A549 (cell line): ENCODE measurements around the gene GALNT18. TPM values are rescaled to one million over a fixed set of nuclear protein-coding genes. Genes with fewer than 3 reads are reported as not detected.

Source experiments
- ATAC-seq, 2 experiments: fragments of 200-7000 bp in 1 of 2; fragments of >200 bp in 1 of 2; cut with Nextera tagmentation in 1 of 2; cut with Tn5 transposase in 1 of 2; 3 replicates each; pipeline versions ENCODE4 v1.8.0 to v1.9.1; 2018 to 2020; ENCODE audit warnings: mild to moderate bottlenecking in 1 of 2, moderate library complexity in 1 of 2
- CTCF ChIA-PET: fragments of 300-600 bp; sonication (Branson Sonifier 250); formaldehyde crosslinking; extraction: SDS; loops from one replicate; lab custom pipeline; 2021; ENCODE audit warnings: antibody characterized with exemption, inconsistent platforms; lab: Yijun Ruan, JAX
- POLR2A ChIA-PET: fragments of 350-600 bp; formaldehyde crosslinking; extraction: SDS; loops from one replicate; lab custom pipeline; 2021; ENCODE audit warnings: antibody characterized with exemption, inconsistent platforms; lab: Yijun Ruan, JAX
- DNase-seq, 2 experiments: peaks; one replicate each; pipeline versions ENCODE4 v3.0.0 to v3.0.0-alpha.2; 2011 to 2016; ENCODE audit warnings: low read depth in 1 of 2, low spot score in 1 of 2
- FAIRE-seq: peaks from 2 replicates; lab custom pipeline; 2011; peaks lifted over from hg19 to GRCh38; lab: Jason Lieb, UNC
- H3K27ac ChIP-seq, 2 experiments: fragments of >200 bp; sonication (Bioruptor Twin); formaldehyde crosslinking; 3 replicates each; pipeline ENCODE4 v1.5.1; 2016 to 2017
- H3K4me1 ChIP-seq: fragments of >200 bp; sonication (Bioruptor Twin); formaldehyde crosslinking; 3 replicates; pipeline ENCODE4 v1.6.1; 2016
- H3K4me2 ChIP-seq: fragments of >200 bp; sonication (Bioruptor Twin); formaldehyde crosslinking; 3 replicates; pipeline ENCODE4 v1.6.1; 2016
- H3K4me3 ChIP-seq: fragments of >200 bp; sonication (Bioruptor Twin); formaldehyde crosslinking; 3 replicates; pipeline ENCODE4 v1.5.1; 2016
- H3K9me3 ChIP-seq: fragments of >200 bp; sonication (Bioruptor Twin); formaldehyde crosslinking; 3 replicates; pipeline ENCODE4 v1.6.1; 2016
- BCL3 ChIP-seq: fragments of >200 bp; sonication (Bioruptor Twin); formaldehyde crosslinking; IDR thresholded peaks from 3 replicates; pipeline ENCODE4 v1.6.1; 2016
- CBX2 ChIP-seq: fragments of 200-600 bp; sonication (generic); IDR thresholded peaks from 2 replicates; pipeline ENCODE4 v1.6.1; 2016; ENCODE audit warnings: low read depth, mild to moderate bottlenecking, borderline replicate concordance
- CBX8 ChIP-seq: fragments of 200-600 bp; sonication (generic); IDR thresholded peaks from 2 replicates; pipeline ENCODE4 v1.6.1; 2016
- CHD2 ChIP-seq: fragments of 150-350 bp; IDR thresholded peaks from 2 replicates; pipeline ENCODE4 v1.6.1; 2014; ENCODE audit warnings: low read length; ENCODE audit not compliant: partially characterized antibody
- CHD4 ChIP-seq: fragments of 200-600 bp; sonication (generic); IDR thresholded peaks from 2 replicates; pipeline ENCODE4 v1.6.1; 2016; ENCODE audit warnings: antibody characterized with exemption, mild to moderate bottlenecking, borderline replicate concordance
- EHF ChIP-seq: fragments of 250-450 bp; sonication (Bioruptor Pico); IDR thresholded peaks from 2 replicates; pipeline ENCODE4 v1.5.0; 2020; ENCODE audit warnings: mild to moderate bottlenecking
- EHMT2 ChIP-seq: fragments of 200-600 bp; sonication (generic); IDR thresholded peaks from 2 replicates; pipeline ENCODE4 v1.6.1; 2016; ENCODE audit warnings: antibody characterized with exemption, low read depth, mild to moderate bottlenecking, moderate library complexity
- FOSB ChIP-seq: fragments of 250-450 bp; sonication (Bioruptor Pico); IDR thresholded peaks from 2 replicates; pipeline ENCODE4 v1.5.0; 2020; ENCODE audit warnings: mild to moderate bottlenecking, moderate library complexity
- FOXS1 ChIP-seq: fragments of 250-450 bp; sonication (Bioruptor Pico); IDR thresholded peaks from 2 replicates; pipeline ENCODE4 v1.5.0; 2020; ENCODE audit warnings: mild to moderate bottlenecking, moderate library complexity
- HEYL ChIP-seq: fragments of 250-450 bp; sonication (Bioruptor Pico); IDR thresholded peaks from 2 replicates; pipeline ENCODE4 v1.8.0; 2021; ENCODE audit warnings: mild to moderate bottlenecking, moderate library complexity
- HOXA7 ChIP-seq: fragments of 250-450 bp; sonication (Bioruptor Pico); IDR thresholded peaks from 2 replicates; pipeline ENCODE4 v1.5.0; 2020; ENCODE audit warnings: mild to moderate bottlenecking, moderate library complexity
- HOXB13 ChIP-seq: fragments of 250-450 bp; sonication (Bioruptor Pico); IDR thresholded peaks from 2 replicates; pipeline ENCODE4 v1.5.0; 2020; ENCODE audit warnings: low read depth, mild to moderate bottlenecking, moderate library complexity
- HOXB5 ChIP-seq: fragments of 250-450 bp; sonication (Bioruptor Pico); IDR thresholded peaks from 2 replicates; pipeline ENCODE4 v1.5.0; 2020; ENCODE audit warnings: mild to moderate bottlenecking, moderate library complexity
- KDM1A ChIP-seq: fragments of 200-600 bp; sonication (generic); IDR thresholded peaks from 2 replicates; pipeline ENCODE4 v1.6.1; 2016; ENCODE audit warnings: low read depth, mild to moderate bottlenecking
- KDM5A ChIP-seq: fragments of 200-600 bp; sonication (generic); IDR thresholded peaks from 2 replicates; pipeline ENCODE4 v1.6.1; 2016; ENCODE audit warnings: antibody characterized with exemption, mild to moderate bottlenecking
- MAX ChIP-seq: IDR thresholded peaks from 2 replicates; pipeline ENCODE4 v1.6.1; 2012
- MYC ChIP-seq: IDR thresholded peaks from 2 replicates; pipeline ENCODE4 v1.6.1; 2012; ENCODE audit warnings: mild to moderate bottlenecking, inconsistent platforms, low read length, improper control_type of control experiment, borderline replicate concordance
- NR3C1 ChIP-seq: fragments of >200 bp; sonication (Bioruptor Twin); formaldehyde crosslinking; IDR thresholded peaks from 3 replicates; pipeline ENCODE4 v1.6.1; 2017
- PHF8 ChIP-seq: fragments of 200-600 bp; sonication (generic); IDR thresholded peaks from 2 replicates; pipeline ENCODE4 v1.6.1; 2016; ENCODE audit warnings: low read depth, mild to moderate bottlenecking, antibody characterized with exemption, moderate library complexity, borderline replicate concordance
- POLR2A ChIP-seq: IDR thresholded peaks from 2 replicates; pipeline ENCODE4 v1.6.1; 2012; ENCODE audit warnings: mild to moderate bottlenecking, low read length
- RCOR1 ChIP-seq: fragments of 150-350 bp; IDR thresholded peaks from 2 replicates; pipeline ENCODE4 v1.6.1; 2014; ENCODE audit warnings: antibody characterized with exemption, low read length, low read depth
- RFX5 ChIP-seq: fragments of 450-650 bp; IDR thresholded peaks from 2 replicates; pipeline ENCODE4 v1.7.1; 2014; ENCODE audit warnings: antibody characterized with exemption, mild to moderate bottlenecking, moderate library complexity
- RNF2 ChIP-seq: fragments of 200-600 bp; sonication (generic); IDR thresholded peaks from 2 replicates; pipeline ENCODE4 v1.6.1; 2016; ENCODE audit warnings: low read depth, mild to moderate bottlenecking, antibody characterized with exemption, moderate library complexity, borderline replicate concordance
- SMC3 ChIP-seq: fragments of >200 bp; sonication (Bioruptor Twin); formaldehyde crosslinking; IDR thresholded peaks from 3 replicates; pipeline ENCODE4 v1.6.1; 2018; ENCODE audit warnings: inconsistent platforms
- SREBF2 ChIP-seq: fragments of 450-650 bp; IDR thresholded peaks from 2 replicates; pipeline ENCODE4 v1.6.1; 2014; ENCODE audit warnings: mild to moderate bottlenecking, moderate library complexity
- TFCP2L1 ChIP-seq: fragments of 250-450 bp; sonication (Bioruptor Pico); IDR thresholded peaks from 2 replicates; pipeline ENCODE4 v1.5.0; 2021; ENCODE audit warnings: mild to moderate bottlenecking
- ZSCAN20 ChIP-seq: fragments of 250-450 bp; sonication (Bioruptor Pico); IDR thresholded peaks from 2 replicates; pipeline ENCODE4 v1.8.0; 2022; ENCODE audit warnings: mild to moderate bottlenecking, moderate library complexity
- WGBS: methylation state at CpG from one replicate; pipeline ENCODE4 v1.1.6; 2017; ENCODE audit errors: missing lambda C conversion rate; 5-methylcytosine and 5-hydroxymethylcytosine counted together
- polyA plus RNA-seq, 4 experiments: library from polyadenylated mRNA; depleted of rRNA in 3 of 4; stranded (reverse); fragments of >200 nt; fragmentation: RNase III in 1 of 4; extraction: RNeasy Plus Mini Kit Qiagen cat#74134 plus additional on column Dnase treatment in 1 of 4; gene quantifications; 2 replicates in 3 of 4; 3 replicates in 1 of 4; pipeline ENCODE4 v1.2.3, GENCODE V29; 2011 to 2017
- TF ChIP-seq, protein P1 (sequence below): fragments of 200-600 bp; sonication (generic); IDR thresholded peaks from 2 replicates; pipeline ENCODE4 v1.6.1; 2016; ENCODE audit warnings: antibody characterized with exemption, mild to moderate bottlenecking, moderate library complexity
- TF ChIP-seq, protein P2 (sequence below): IDR thresholded peaks from 2 replicates; pipeline ENCODE4 v1.6.1; 2012

Gene GALNT18
- polyA plus RNA-seq, 2 of the 4 experiments (the other 2 are of a cell fraction), result 6.7 to 16.1 TPM

DNA sequence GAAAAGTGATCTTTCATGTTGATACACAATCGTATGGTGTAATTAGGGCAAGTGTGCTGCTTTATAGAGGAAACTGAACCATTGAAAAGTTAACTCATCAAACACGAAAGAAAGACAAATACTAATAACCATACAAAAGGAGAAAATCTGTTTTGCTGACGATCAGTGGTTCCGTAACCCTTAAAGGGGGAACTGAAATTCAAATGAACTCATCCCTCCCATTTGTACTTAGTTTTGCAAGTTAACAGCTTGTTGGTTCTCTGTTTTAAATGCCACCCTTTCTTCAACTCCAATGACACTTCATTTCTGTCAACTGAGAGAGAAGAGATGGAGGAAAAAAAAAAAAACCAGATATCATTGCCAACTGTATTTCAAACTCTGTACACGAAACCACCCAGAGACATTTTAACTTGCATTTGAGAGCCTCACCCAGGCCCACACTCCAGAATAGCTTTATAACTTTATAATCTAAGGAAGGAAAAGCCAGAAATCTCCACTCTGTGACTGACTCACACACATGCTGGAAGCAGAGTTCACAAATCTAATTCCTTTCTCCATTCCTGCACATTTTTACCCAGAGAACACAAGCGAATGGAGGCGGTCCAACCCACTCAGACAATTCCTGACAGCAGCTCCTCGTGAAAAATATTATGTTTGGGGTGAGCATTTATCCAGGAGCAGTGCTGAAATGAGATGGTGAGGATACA is 251.4 kb downstream of the GALNT18 start:
- ChIA-PET CTCF (interaction anchor here (0.6 kb wide), 1 partner anchor 14 kb away, joined by 3 read pairs; no protein-coding TSS in a partner anchor), POLR2A (no interaction called here)
- no peak overlapping the region for H3K4me2 ChIP-seq
- 82% methylated on average over 8 of the region's 8 CpGs for WGBS
- no peaks in the 10 kb centered on the region for H3K9me3 ChIP-seq
- H3K4me3 ChIP-seq, result no peak overlapping the region
- TF ChIP-seq CHD4 (no peak), ZSCAN20 (CRISPR knock-in tag) (no peak), MYC (no peak), FOSB (CRISPR knock-in tag) (no peak), POLR2A (no peak), NR3C1 (no peak), FOXS1 (no peak), CHD2 (no peak), KDM1A (no peak), TFCP2L1 (CRISPR knock-in tag) (no peak)
- DNase-seq, result no peak
- FAIRE-seq, result no peak
- no peak overlapping the region for H3K27ac ChIP-seq
- no peaks in the 10 kb centered on the region for H3K4me1 ChIP-seq
- ATAC-seq, result no peak

GRCh38 chr11:11366793-11367192 is 255.0 kb downstream of the GALNT18 start:
- CTCF ChIA-PET, result interaction anchor here (1.2 to 1.3 kb wide), 2 partner anchors 9 to 10 kb away, joined by 3 read pairs; no protein-coding TSS in a partner anchor
- H3K9me3 ChIP-seq, result no peaks in the 10 kb centered on the region
- no peak for DNase-seq
- no peak overlapping the region for H3K4me3 ChIP-seq
- H3K4me1 ChIP-seq, result no peaks in the 10 kb centered on the region
- POLR2A ChIA-PET, result no interaction called here
- 0% methylated on average over 1 of the region's 1 CpG for WGBS
- no peak overlapping the region for H3K27ac ChIP-seq
- no peak for FAIRE-seq
- H3K4me2 ChIP-seq, result no peak overlapping the region
- ATAC-seq, result no peak
- TF ChIP-seq EHMT2, result peak; percentile 45; the same call in 1 of the 2 replicates
- no peak for TF ChIP-seq HEYL
- no peak for TF ChIP-seq HOXB13 (CRISPR knock-in tag)
- no peak for TF ChIP-seq RFX5
- TF ChIP-seq RCOR1, result no peak
- TF ChIP-seq, protein P1, sequence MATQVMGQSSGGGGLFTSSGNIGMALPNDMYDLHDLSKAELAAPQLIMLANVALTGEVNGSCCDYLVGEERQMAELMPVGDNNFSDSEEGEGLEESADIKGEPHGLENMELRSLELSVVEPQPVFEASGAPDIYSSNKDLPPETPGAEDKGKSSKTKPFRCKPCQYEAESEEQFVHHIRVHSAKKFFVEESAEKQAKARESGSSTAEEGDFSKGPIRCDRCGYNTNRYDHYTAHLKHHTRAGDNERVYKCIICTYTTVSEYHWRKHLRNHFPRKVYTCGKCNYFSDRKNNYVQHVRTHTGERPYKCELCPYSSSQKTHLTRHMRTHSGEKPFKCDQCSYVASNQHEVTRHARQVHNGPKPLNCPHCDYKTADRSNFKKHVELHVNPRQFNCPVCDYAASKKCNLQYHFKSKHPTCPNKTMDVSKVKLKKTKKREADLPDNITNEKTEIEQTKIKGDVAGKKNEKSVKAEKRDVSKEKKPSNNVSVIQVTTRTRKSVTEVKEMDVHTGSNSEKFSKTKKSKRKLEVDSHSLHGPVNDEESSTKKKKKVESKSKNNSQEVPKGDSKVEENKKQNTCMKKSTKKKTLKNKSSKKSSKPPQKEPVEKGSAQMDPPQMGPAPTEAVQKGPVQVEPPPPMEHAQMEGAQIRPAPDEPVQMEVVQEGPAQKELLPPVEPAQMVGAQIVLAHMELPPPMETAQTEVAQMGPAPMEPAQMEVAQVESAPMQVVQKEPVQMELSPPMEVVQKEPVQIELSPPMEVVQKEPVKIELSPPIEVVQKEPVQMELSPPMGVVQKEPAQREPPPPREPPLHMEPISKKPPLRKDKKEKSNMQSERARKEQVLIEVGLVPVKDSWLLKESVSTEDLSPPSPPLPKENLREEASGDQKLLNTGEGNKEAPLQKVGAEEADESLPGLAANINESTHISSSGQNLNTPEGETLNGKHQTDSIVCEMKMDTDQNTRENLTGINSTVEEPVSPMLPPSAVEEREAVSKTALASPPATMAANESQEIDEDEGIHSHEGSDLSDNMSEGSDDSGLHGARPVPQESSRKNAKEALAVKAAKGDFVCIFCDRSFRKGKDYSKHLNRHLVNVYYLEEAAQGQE, result peak; percentile 87

DNA sequence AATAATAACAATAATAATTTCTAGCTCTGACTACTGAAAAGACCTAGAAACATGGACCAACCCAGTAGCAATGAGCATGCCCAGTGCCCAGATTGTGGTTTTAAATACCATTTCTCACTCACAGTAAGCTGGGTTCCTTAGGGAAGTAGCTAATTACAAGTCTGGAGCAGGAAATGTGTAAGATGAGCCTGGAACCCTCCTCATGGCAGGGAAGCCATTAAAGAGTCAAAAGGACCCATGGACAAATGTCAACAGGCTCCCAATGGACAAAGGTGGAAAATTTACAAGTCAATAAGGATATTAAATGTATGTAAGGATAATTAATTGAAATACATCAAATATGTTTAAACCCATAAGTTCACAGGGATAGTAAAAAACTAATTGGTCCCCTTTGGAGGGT is 258.1 kb downstream of the GALNT18 start:
- CTCF ChIA-PET, result no interaction called here
- H3K4me2 ChIP-seq, result no peak overlapping the region

More for the DNA sequence above, 258.1 kb downstream of the GALNT18 start:
- Histone ChIP-seq H3K4me1 (no peaks in the 10 kb centered on the region), H3K9me3 (no peaks in the 10 kb centered on the region), H3K27ac (no peak overlapping the region), H3K4me3 (no peak overlapping the region)
- FAIRE-seq, result no peak
- POLR2A ChIA-PET, result no interaction called here
- TF ChIP-seq MAX, result no peak
- no peak for TF ChIP-seq KDM5A
- TF ChIP-seq HOXA7 (CRISPR knock-in tag), result no peak
- no peak for TF ChIP-seq KDM1A
- no peak for TF ChIP-seq SMC3
- TF ChIP-seq HOXB13 (CRISPR knock-in tag), result no peak
- TF ChIP-seq BCL3, result no peak
- TF ChIP-seq CHD4, result no peak
- TF ChIP-seq CBX2, result no peak
- no peak for TF ChIP-seq FOSB (CRISPR knock-in tag)
- TF ChIP-seq SREBF2, result no peak
- TF ChIP-seq EHF (CRISPR knock-in tag), result no peak
- TF ChIP-seq HOXB5 (CRISPR knock-in tag), result no peak
- TF ChIP-seq, protein P2, sequence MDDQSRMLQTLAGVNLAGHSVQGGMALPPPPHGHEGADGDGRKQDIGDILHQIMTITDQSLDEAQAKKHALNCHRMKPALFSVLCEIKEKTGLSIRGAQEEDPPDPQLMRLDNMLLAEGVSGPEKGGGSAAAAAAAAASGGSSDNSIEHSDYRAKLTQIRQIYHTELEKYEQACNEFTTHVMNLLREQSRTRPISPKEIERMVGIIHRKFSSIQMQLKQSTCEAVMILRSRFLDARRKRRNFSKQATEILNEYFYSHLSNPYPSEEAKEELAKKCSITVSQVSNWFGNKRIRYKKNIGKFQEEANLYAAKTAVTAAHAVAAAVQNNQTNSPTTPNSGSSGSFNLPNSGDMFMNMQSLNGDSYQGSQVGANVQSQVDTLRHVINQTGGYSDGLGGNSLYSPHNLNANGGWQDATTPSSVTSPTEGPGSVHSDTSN, result no peak
- TF ChIP-seq RNF2, result no peak
- TF ChIP-seq PHF8, result no peak
- no peak for TF ChIP-seq HEYL
- TF ChIP-seq CBX8, result no peak
- DNase-seq, result no peak
- no peak for ATAC-seq
